Measurements from ENCODE around the gene RPS23. TPM values are rescaled to one million over a fixed set of nuclear protein-coding genes. Genes with fewer than 3 reads are reported as not detected.
A peak's percentile ranks its signal among the peaks of the same experiment; 100 is the strongest.

RPS23 gene
- polyA plus RNA-seq, 4 donors: 1,779 to 4,145 (median 3,732) TPM

- WGBS, 3 donors: 77 to 81% (median 78%) methylated on average over 2 of the region's 2 CpGs
- no peaks in the 10 kb centered on the region for H3K4me1 ChIP-seq (ENCODE audit: control insufficient read depth in 3 of 3, insufficient read depth in 2 of 3, low read depth in 1 of 3, low read length in 2 of 3)
- no peaks in the 10 kb centered on the region for H3K36me3 ChIP-seq (ENCODE audit: control insufficient read depth in 3 of 3, insufficient read depth in 2 of 3, low read depth in 1 of 3, low read length in 3 of 3)
- H3K27ac ChIP-seq (ENCODE audit: low read depth in 1 of 3, low read length in 2 of 3): no peak overlapping the region
- H3K27me3 ChIP-seq (ENCODE audit: control insufficient read depth in 3 of 3, insufficient read depth in 3 of 3, low read length in 3 of 3): peaks cover 0 to 4% (median 2%) of the 10 kb centered on the region in 3 donors
- no peak overlapping the region for H3K4me3 ChIP-seq (ENCODE audit: low read depth in 1 of 3, low read length in 3 of 3)
- FAIRE-seq (no peak), DNase-seq (no peak)
- H3K9me3 ChIP-seq (ENCODE audit: control insufficient read depth in 2 of 2, insufficient read depth in 1 of 2, low read depth in 1 of 2, low read length in 1 of 2): peaks cover 0 to 2% of the 10 kb centered on the region in 2 donors
Observed at GRCh38 chr5:82319192-82319591, 41.0 kb upstream of the RPS23 start.

DNA sequence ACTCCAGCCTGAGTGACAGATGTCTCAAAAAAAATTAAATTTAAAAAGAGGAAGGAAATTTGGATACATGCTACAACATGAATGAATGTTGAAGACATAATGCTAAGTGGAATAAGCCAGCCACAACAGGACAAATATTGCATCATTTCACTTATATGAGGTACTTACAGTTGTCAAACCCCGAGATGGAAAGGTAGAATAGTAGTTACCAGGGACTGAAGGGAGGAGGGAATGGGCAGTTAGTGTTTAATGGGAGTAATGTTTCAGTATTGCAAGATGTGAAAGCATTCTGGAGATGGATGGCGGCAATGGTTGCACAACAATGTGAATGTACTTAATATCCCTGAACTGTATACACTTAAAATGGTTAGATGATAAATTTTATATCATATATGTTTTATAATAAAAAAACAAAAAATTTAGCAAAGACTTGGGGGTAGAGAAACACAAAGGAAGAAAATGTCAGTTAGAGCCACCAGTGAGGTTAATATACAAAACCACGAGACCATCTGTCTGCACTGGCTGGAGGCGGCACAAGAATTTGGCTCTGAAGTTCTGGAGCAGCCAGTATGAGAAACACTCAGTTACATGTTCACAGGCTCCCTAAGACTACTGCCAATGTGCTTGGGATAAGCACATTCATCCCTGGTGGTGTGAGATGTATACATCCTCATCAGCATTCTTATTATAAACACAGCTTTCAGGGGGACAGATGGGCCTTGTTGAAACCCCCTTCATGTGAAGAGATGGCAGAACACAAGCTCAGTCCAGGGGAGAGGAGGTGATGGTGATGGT, 37.0 kb upstream of the RPS23 start:
- Histone ChIP-seq H3K4me3 (ENCODE audit: low read depth in 1 of 3, low read length in 3 of 3) (no peak overlapping the region), H3K27ac (ENCODE audit: low read depth in 1 of 3, low read length in 2 of 3) (no peak overlapping the region), H3K36me3 (ENCODE audit: control insufficient read depth in 3 of 3, insufficient read depth in 2 of 3, low read depth in 1 of 3, low read length in 3 of 3) (peaks cover 0 to 2% (median 0%) of the 10 kb centered on the region in 3 donors), H3K27me3 (ENCODE audit: control insufficient read depth in 3 of 3, insufficient read depth in 3 of 3, low read length in 3 of 3) (no peaks in the 10 kb centered on the region), H3K4me1 (ENCODE audit: control insufficient read depth in 3 of 3, insufficient read depth in 2 of 3, low read depth in 1 of 3, low read length in 2 of 3) (peaks cover 0 to 8% (median 6%) of the 10 kb centered on the region in 3 donors), H3K9me3 (ENCODE audit: control insufficient read depth in 2 of 2, insufficient read depth in 1 of 2, low read depth in 1 of 2, low read length in 1 of 2) (no peaks in the 10 kb centered on the region)
- DNase-seq (no peak), FAIRE-seq (no peak)
- 76 to 89% (median 79%) methylated on average over 4 of the region's 4 CpGs for WGBS, 3 donors

GRCh38 chr5:82313016-82313415, 34.9 kb upstream of the RPS23 start:
- DNase-seq (peak; percentile 56 to 66), FAIRE-seq (no peak)
- Histone ChIP-seq H3K4me1 (ENCODE audit: control insufficient read depth in 3 of 3, insufficient read depth in 2 of 3, low read depth in 1 of 3, low read length in 2 of 3) (peaks cover 0 to 8% (median 6%) of the 10 kb centered on the region in 3 donors), H3K36me3 (ENCODE audit: control insufficient read depth in 3 of 3, insufficient read depth in 2 of 3, low read depth in 1 of 3, low read length in 3 of 3) (peaks cover 0 to 2% (median 0%) of the 10 kb centered on the region in 3 donors), H3K9me3 (ENCODE audit: control insufficient read depth in 2 of 2, insufficient read depth in 1 of 2, low read depth in 1 of 2, low read length in 1 of 2) (no peaks in the 10 kb centered on the region), H3K27me3 (ENCODE audit: control insufficient read depth in 3 of 3, insufficient read depth in 3 of 3, low read length in 3 of 3) (no peaks in the 10 kb centered on the region), H3K27ac (ENCODE audit: low read depth in 1 of 3, low read length in 2 of 3) (no peak overlapping the region), H3K4me3 (ENCODE audit: low read depth in 1 of 3, low read length in 3 of 3) (no peak overlapping the region)
- WGBS, 3 donors: 16 to 50% (median 31%) methylated on average over 5 of the region's 5 CpGs

DNA sequence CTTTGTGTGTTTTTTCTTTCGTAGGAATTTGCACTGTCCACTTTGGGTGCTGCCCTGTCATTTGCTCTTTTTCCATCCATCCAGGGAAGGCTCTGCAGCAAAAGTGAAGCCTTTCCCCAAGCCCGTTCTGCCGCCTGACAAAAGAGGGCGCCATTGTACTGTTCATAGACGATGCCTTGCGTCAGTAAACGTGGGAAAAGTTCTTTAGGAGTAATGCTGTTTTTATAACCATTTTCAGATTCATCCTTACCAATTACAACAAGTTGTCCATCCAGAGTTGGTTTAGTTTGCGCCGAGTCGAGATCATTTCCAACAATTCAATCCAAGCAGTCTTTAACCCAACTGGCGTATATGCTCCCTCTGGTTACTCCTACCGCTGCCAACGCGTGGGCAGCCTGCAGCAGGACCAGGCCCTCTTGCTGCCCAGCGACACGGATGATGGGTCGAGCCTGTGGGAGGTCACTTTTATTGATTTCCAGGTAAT, 34.3 kb upstream of the RPS23 start:
- 47 to 56% (median 53%) methylated on average over 17 of the region's 17 CpGs for WGBS, 3 donors
- DNase-seq (peak; percentile 48 to 77), FAIRE-seq (no peak)
- Histone ChIP-seq H3K27me3 (ENCODE audit: control insufficient read depth in 3 of 3, insufficient read depth in 3 of 3, low read length in 3 of 3) (no peaks in the 10 kb centered on the region), H3K4me3 (ENCODE audit: low read depth in 1 of 3, low read length in 3 of 3) (no peak overlapping the region), H3K9me3 (ENCODE audit: control insufficient read depth in 2 of 2, insufficient read depth in 1 of 2, low read depth in 1 of 2, low read length in 1 of 2) (no peaks in the 10 kb centered on the region), H3K4me1 (ENCODE audit: control insufficient read depth in 3 of 3, insufficient read depth in 2 of 3, low read depth in 1 of 3, low read length in 2 of 3) (peaks cover 0 to 8% (median 6%) of the 10 kb centered on the region in 3 donors), H3K27ac (ENCODE audit: low read depth in 1 of 3, low read length in 2 of 3) (no peak overlapping the region), H3K36me3 (ENCODE audit: control insufficient read depth in 3 of 3, insufficient read depth in 2 of 3, low read depth in 1 of 3, low read length in 3 of 3) (peaks cover 0 to 2% (median 0%) of the 10 kb centered on the region in 3 donors)

GRCh38 chr5:82309091-82309531, 31.0 kb upstream of the RPS23 start:
- H3K4me3 ChIP-seq (ENCODE audit: low read depth in 1 of 3, low read length in 3 of 3): no peak overlapping the region
- H3K27me3 ChIP-seq (ENCODE audit: control insufficient read depth in 3 of 3, insufficient read depth in 3 of 3, low read length in 3 of 3): no peaks in the 10 kb centered on the region
- DNase-seq (no peak), FAIRE-seq (no peak)
- H3K9me3 ChIP-seq (ENCODE audit: control insufficient read depth in 2 of 2, insufficient read depth in 1 of 2, low read depth in 1 of 2, low read length in 1 of 2): no peaks in the 10 kb centered on the region
- no peak overlapping the region for H3K27ac ChIP-seq (ENCODE audit: low read depth in 1 of 3, low read length in 2 of 3)
- peaks cover 0 to 2% (median 0%) of the 10 kb centered on the region in 3 donors for H3K36me3 ChIP-seq (ENCODE audit: control insufficient read depth in 3 of 3, insufficient read depth in 2 of 3, low read depth in 1 of 3, low read length in 3 of 3)
- H3K4me1 ChIP-seq (ENCODE audit: control insufficient read depth in 3 of 3, insufficient read depth in 2 of 3, low read depth in 1 of 3, low read length in 2 of 3): peaks cover 0 to 8% (median 6%) of the 10 kb centered on the region in 3 donors
- 72 to 81% (median 74%) methylated on average over 4 of the region's 4 CpGs for WGBS, 3 donors

- Histone ChIP-seq H3K9me3 (ENCODE audit: control insufficient read depth in 2 of 2, insufficient read depth in 1 of 2, low read depth in 1 of 2, low read length in 1 of 2) (no peaks in the 10 kb centered on the region), H3K4me1 (ENCODE audit: control insufficient read depth in 3 of 3, insufficient read depth in 2 of 3, low read depth in 1 of 3, low read length in 2 of 3) (peaks cover 0 to 8% (median 6%) of the 10 kb centered on the region in 3 donors), H3K27me3 (ENCODE audit: control insufficient read depth in 3 of 3, insufficient read depth in 3 of 3, low read length in 3 of 3) (no peaks in the 10 kb centered on the region), H3K4me3 (ENCODE audit: low read depth in 1 of 3, low read length in 3 of 3) (no peak overlapping the region), H3K36me3 (ENCODE audit: control insufficient read depth in 3 of 3, insufficient read depth in 2 of 3, low read depth in 1 of 3, low read length in 3 of 3) (peaks cover 0 to 2% (median 0%) of the 10 kb centered on the region in 3 donors), H3K27ac (ENCODE audit: low read depth in 1 of 3, low read length in 2 of 3) (no peak overlapping the region)
- DNase-seq (no peak), FAIRE-seq (no peak)
- WGBS, 3 donors: 90 to 100% (median 95%) methylated on average over 1 of the region's 1 CpG
Observed at GRCh38 chr5:82308416-82308815, 30.3 kb upstream of the RPS23 start.

DNA sequence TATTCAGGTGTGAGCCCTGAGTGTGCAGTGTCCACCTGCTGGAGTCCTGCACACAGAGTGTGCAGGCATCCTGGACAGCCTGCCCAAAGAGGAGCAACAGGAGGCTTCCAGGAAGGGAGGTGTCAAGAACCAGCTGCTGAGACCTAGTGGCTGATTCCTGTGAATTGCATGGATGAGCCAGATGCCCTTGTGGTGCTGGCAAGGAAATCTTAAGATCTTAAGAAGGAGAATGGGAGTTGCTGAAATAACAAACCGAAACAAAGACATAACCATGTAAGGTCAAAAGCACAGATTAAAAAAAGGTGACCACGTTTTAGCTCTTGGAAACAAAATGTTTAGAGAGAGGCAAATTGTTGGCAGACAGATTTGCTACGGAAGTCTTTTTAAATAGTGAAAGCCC, 29.3 kb upstream of the RPS23 start:
- H3K4me3 ChIP-seq (ENCODE audit: low read depth in 1 of 3, low read length in 3 of 3): no peak overlapping the region
- H3K4me1 ChIP-seq (ENCODE audit: control insufficient read depth in 3 of 3, insufficient read depth in 2 of 3, low read depth in 1 of 3, low read length in 2 of 3): peaks cover 0 to 2% (median under 1%) of the 10 kb centered on the region in 3 donors
- DNase-seq: peak in 1 of 2 donors; percentile 0
- H3K9me3 ChIP-seq (ENCODE audit: control insufficient read depth in 2 of 2, insufficient read depth in 1 of 2, low read depth in 1 of 2, low read length in 1 of 2): no peaks in the 10 kb centered on the region
- 74 to 86% (median 82%) methylated on average over 3 of the region's 3 CpGs for WGBS, 3 donors
- H3K27ac ChIP-seq (ENCODE audit: low read depth in 1 of 3, low read length in 2 of 3): no peak overlapping the region
- FAIRE-seq: no peak
- H3K27me3 ChIP-seq (ENCODE audit: control insufficient read depth in 3 of 3, insufficient read depth in 3 of 3, low read length in 3 of 3): no peaks in the 10 kb centered on the region
- H3K36me3 ChIP-seq (ENCODE audit: control insufficient read depth in 3 of 3, insufficient read depth in 2 of 3, low read depth in 1 of 3, low read length in 3 of 3): peaks cover 0 to 2% (median 0%) of the 10 kb centered on the region in 3 donors

DNA sequence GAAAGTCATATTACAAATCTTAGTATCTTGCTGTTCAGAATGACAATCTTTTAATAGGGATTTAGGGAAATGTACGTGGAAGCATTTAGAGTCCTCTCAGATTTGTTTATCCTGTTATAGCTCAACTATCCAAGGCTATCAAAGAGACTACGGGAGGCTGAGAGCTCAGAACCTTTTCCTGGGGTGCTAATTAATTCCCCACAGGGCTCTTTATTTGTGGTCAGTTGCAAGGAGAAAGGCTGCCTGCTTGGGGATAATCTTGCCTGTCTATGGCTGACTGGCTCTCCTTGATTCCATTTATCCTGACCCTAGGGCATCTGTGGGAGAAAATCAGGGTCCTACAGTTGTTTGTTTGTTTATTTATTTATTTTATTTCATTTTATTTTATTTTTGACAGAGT, 28.0 kb upstream of the RPS23 start:
- Histone ChIP-seq H3K36me3 (ENCODE audit: control insufficient read depth in 3 of 3, insufficient read depth in 2 of 3, low read depth in 1 of 3, low read length in 3 of 3) (no peaks in the 10 kb centered on the region), H3K4me3 (ENCODE audit: low read depth in 1 of 3, low read length in 3 of 3) (no peak overlapping the region), H3K9me3 (ENCODE audit: control insufficient read depth in 2 of 2, insufficient read depth in 1 of 2, low read depth in 1 of 2, low read length in 1 of 2) (no peaks in the 10 kb centered on the region), H3K27ac (ENCODE audit: low read depth in 1 of 3, low read length in 2 of 3) (no peak overlapping the region), H3K4me1 (ENCODE audit: control insufficient read depth in 3 of 3, insufficient read depth in 2 of 3, low read depth in 1 of 3, low read length in 2 of 3) (no peaks in the 10 kb centered on the region), H3K27me3 (ENCODE audit: control insufficient read depth in 3 of 3, insufficient read depth in 3 of 3, low read length in 3 of 3) (no peaks in the 10 kb centered on the region)
- 78 to 92% (median 91%) methylated on average over 2 of the region's 2 CpGs for WGBS, 3 donors
- DNase-seq (no peak), FAIRE-seq (no peak)
